HepG2 (cell line): Measurements from ENCODE around the gene TSEN54. TPM values are rescaled to one million over a fixed set of nuclear protein-coding genes. Genes with fewer than 3 reads are reported as not detected.

Experiments
- ATF1 ChIP-seq: IDR thresholded peaks from 2 replicates; pipeline ENCODE4 v1.6.1; 2016; ENCODE audit warnings: mild to moderate bottlenecking, control low read depth
- CBX2 ChIP-seq, 2 experiments: fragments of 200-600 bp in 1 of 2; sonication (generic); formaldehyde crosslinking in 1 of 2; IDR thresholded peaks; 2 replicates each; pipeline versions ENCODE4 v1.7.0 to v1.8.1; 2018 to 2022; ENCODE audit warnings: low read depth in 2 of 2, low read length in 1 of 2, mild to moderate bottlenecking in 1 of 2, missing genetic modification reagents in 1 of 2
- MATR3 ChIP-seq: sonication (generic); formaldehyde crosslinking; IDR thresholded peaks from 2 replicates; pipeline ENCODE4 v1.4.0; 2020; ENCODE audit warnings: missing genetic modification reagents
- NR2C2 ChIP-seq: sonication (generic); formaldehyde crosslinking; IDR thresholded peaks from 2 replicates; pipeline ENCODE4 v1.4.0; 2020; ENCODE audit warnings: missing genetic modification reagents, mild to moderate bottlenecking, moderate library complexity, borderline replicate concordance
- RFXANK ChIP-seq: IDR thresholded peaks from 2 replicates; pipeline ENCODE4 v1.6.1; 2016
- SRY ChIP-seq: sonication (generic); formaldehyde crosslinking; IDR thresholded peaks from 2 replicates; pipeline ENCODE4 v1.8.0; 2022; ENCODE audit warnings: mild to moderate bottlenecking, missing genetic modification reagents
- ZNF224 ChIP-seq: sonication (generic); formaldehyde crosslinking; IDR thresholded peaks from 2 replicates; pipeline ENCODE4 v1.5.0; 2020; ENCODE audit warnings: mild to moderate bottlenecking, missing genetic modification reagents
- ZNF749 ChIP-seq: sonication (generic); formaldehyde crosslinking; IDR thresholded peaks from 2 replicates; pipeline ENCODE4 v1.8.0; 2022; ENCODE audit warnings: mild to moderate bottlenecking, missing genetic modification reagents, moderate library complexity, borderline replicate concordance
- ZNF773 ChIP-seq: sonication (generic); formaldehyde crosslinking; IDR thresholded peaks from 2 replicates; pipeline ENCODE4 v1.4.0; 2020; ENCODE audit warnings: missing genetic modification reagents, borderline replicate concordance
- ZNF780A ChIP-seq: sonication (generic); formaldehyde crosslinking; IDR thresholded peaks from 2 replicates; pipeline ENCODE4 v1.8.0; 2022; ENCODE audit warnings: mild to moderate bottlenecking, missing genetic modification reagents, moderate library complexity
- polyA plus RNA-seq, 8 experiments: library from polyadenylated mRNA; depleted of rRNA in 3 of 8; stranded (reverse) in 7 of 8; unstranded in 1 of 8; fragments of >200 nt; fragmentation: Illumina TruSeq in 4 of 8; extraction: Trizol in 4 of 8; gene quantifications; 2 replicates each; pipeline versions ENCODE4 v1.2.1 to v1.2.3, GENCODE V29; 2011 to 2016; ENCODE audit warnings: low read depth in 4 of 8, missing spikeins in 1 of 8, mixed read lengths in 1 of 8; ENCODE audit not compliant: insufficient read depth in 1 of 8
- total RNA-seq, 5 experiments: library from RNA; depleted of rRNA; stranded (reverse); fragments of >200 nt; fragmentation: Illumina TruSeq; extraction: Trizol; gene quantifications; 2 replicates each; pipeline ENCODE4 v1.2.3, GENCODE V29; 2016; ENCODE audit warnings: low read depth in 1 of 5
- TF ChIP-seq, protein P1 (sequence below): IDR thresholded peaks from 2 replicates; pipeline ENCODE4 v1.6.1; 2016; ENCODE audit warnings: control low read depth
- TF ChIP-seq, protein P2 (sequence below): sonication (generic); formaldehyde crosslinking; IDR thresholded peaks from 2 replicates; pipeline ENCODE4 v1.8.0; 2022; ENCODE audit warnings: low read depth, missing genetic modification reagents
- TF ChIP-seq, protein P3 (sequence below): sonication (generic); formaldehyde crosslinking; conservative IDR thresholded peaks from 2 replicates; pipeline ENCODE4 v1.8.0; 2022; ENCODE audit warnings: low read depth, missing genetic modification reagents
- TF ChIP-seq, protein P4 (sequence below): sonication (generic); formaldehyde crosslinking; IDR thresholded peaks from 2 replicates; pipeline ENCODE4 v1.4.0; 2020; ENCODE audit warnings: mild to moderate bottlenecking, missing genetic modification reagents
- TF ChIP-seq, protein P5 (sequence below): sonication (generic); formaldehyde crosslinking; IDR thresholded peaks from 2 replicates; pipeline ENCODE4 v1.8.0; 2022; ENCODE audit warnings: mild to moderate bottlenecking, missing genetic modification reagents
- TF ChIP-seq, protein P6 (sequence below): sonication (generic); formaldehyde crosslinking; IDR thresholded peaks from 2 replicates; pipeline ENCODE4 v1.5.1; 2020; ENCODE audit warnings: mild to moderate bottlenecking, moderate library complexity, missing genetic modification reagents
- TF ChIP-seq, protein P7 (sequence below): sonication (generic); formaldehyde crosslinking; IDR thresholded peaks from 2 replicates; pipeline ENCODE4 v1.4.0; 2020; ENCODE audit warnings: missing genetic modification reagents, borderline replicate concordance

Gene TSEN54
- total and polyA plus RNA-seq, 2 of the 13 experiments (the other 11 are each of a cell fraction or from before 2014, with no cell fraction given), result 62.9 to 63.3 TPM

DNA sequence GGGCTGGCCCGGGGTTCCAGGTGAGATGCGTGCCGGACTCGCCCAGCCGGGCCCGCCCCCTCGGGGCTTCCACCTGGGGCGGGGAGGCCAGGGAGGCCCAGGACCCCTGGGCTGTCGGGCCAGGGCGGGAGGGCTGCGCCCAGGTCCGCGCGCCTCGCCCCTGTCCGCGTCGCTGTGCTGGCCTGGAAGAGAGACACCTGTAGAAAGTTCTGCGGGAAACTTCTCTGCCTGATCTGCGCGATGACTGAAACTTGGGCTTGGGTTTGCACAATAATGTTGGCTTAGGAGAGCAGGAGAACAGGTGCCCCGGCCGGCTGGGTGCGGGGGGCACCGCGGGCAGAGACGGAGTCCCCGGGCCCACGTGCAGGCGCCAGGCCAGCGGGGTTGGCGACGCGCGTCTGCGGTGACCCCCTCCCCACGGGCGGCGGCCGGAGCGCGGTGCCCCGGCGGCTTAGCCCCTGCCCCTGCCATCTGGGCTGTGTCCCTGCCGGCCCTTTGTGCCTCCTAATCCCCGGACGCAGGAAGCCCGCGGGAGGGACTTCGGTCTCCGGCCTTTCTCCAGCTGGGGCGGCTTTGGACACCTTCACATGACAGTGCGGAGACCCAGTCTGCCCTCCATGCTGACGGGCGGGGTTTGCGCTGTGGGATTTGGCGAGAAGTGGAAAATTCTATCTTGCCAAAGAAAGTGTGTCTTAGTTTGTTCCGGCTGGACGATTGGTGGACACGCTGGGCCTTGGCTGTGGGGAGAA is 9.7 kb downstream of the TSEN54 start (continued):
- TF ChIP-seq, protein P1, sequence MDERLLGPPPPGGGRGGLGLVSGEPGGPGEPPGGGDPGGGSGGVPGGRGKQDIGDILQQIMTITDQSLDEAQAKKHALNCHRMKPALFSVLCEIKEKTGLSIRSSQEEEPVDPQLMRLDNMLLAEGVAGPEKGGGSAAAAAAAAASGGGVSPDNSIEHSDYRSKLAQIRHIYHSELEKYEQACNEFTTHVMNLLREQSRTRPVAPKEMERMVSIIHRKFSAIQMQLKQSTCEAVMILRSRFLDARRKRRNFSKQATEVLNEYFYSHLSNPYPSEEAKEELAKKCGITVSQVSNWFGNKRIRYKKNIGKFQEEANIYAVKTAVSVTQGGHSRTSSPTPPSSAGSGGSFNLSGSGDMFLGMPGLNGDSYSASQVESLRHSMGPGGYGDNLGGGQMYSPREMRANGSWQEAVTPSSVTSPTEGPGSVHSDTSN (CRISPR knock-in tag), result no peak
- TF ChIP-seq CBX2 (IDR thresholded peaks at IDR 0.05; ENCODE audit: low read depth, low read length) (no peak), CBX2 (CRISPR knock-in tag; IDR thresholded peaks at IDR 0.05; ENCODE audit: low read depth) (0 out of 2 replicates have a peak, but pooled peaks have one; percentile 52), SRY (CRISPR knock-in tag) (0 out of 2 replicates have a peak, but pooled peaks have one; percentile 9), ZNF749 (peak; percentile 82; the same call in 1 of the 2 replicates), RFXANK (CRISPR knock-in tag) (no peak), ZNF780A (CRISPR knock-in tag) (no peak), ZNF773 (CRISPR knock-in tag) (0 out of 2 replicates have a peak, but pooled peaks have one; percentile 85), NR2C2 (0 out of 2 replicates have a peak, but pooled peaks have one; percentile 13), ATF1 (no peak), ZNF224 (CRISPR knock-in tag) (peak; percentile 78; the same call in 1 of the 2 replicates), MATR3 (CRISPR knock-in tag) (no peak)
- TF ChIP-seq, protein P2, sequence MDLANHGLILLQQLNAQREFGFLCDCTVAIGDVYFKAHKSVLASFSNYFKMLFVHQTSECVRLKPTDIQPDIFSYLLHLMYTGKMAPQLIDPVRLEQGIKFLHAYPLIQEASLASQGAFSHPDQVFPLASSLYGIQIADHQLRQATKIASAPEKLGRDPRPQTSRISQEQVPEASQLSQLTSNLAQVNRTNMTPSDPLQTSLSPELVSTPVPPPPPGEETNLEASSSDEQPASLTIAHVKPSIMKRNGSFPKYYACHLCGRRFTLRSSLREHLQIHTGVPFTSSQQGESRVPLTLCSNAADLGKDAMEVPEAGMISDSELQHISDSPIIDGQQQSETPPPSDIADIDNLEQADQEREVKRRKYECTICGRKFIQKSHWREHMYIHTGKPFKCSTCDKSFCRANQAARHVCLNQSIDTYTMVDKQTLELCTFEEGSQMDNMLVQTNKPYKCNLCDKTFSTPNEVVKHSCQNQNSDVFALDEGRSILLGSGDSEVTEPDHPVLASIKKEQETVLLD (CRISPR knock-in tag), result no peak
- TF ChIP-seq, protein P3, sequence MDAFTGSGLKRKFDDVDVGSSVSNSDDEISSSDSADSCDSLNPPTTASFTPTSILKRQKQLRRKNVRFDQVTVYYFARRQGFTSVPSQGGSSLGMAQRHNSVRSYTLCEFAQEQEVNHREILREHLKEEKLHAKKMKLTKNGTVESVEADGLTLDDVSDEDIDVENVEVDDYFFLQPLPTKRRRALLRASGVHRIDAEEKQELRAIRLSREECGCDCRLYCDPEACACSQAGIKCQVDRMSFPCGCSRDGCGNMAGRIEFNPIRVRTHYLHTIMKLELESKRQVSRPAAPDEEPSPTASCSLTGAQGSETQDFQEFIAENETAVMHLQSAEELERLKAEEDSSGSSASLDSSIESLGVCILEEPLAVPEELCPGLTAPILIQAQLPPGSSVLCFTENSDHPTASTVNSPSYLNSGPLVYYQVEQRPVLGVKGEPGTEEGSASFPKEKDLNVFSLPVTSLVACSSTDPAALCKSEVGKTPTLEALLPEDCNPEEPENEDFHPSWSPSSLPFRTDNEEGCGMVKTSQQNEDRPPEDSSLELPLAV (CRISPR knock-in tag), result no peak
- TF ChIP-seq, protein P4, sequence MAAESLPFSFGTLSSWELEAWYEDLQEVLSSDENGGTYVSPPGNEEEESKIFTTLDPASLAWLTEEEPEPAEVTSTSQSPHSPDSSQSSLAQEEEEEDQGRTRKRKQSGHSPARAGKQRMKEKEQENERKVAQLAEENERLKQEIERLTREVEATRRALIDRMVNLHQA (CRISPR knock-in tag), result no peak
- TF ChIP-seq, protein P5, sequence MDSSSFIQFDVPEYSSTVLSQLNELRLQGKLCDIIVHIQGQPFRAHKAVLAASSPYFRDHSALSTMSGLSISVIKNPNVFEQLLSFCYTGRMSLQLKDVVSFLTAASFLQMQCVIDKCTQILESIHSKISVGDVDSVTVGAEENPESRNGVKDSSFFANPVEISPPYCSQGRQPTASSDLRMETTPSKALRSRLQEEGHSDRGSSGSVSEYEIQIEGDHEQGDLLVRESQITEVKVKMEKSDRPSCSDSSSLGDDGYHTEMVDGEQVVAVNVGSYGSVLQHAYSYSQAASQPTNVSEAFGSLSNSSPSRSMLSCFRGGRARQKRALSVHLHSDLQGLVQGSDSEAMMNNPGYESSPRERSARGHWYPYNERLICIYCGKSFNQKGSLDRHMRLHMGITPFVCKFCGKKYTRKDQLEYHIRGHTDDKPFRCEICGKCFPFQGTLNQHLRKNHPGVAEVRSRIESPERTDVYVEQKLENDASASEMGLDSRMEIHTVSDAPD (CRISPR knock-in tag), result no peak
- TF ChIP-seq, protein P6, sequence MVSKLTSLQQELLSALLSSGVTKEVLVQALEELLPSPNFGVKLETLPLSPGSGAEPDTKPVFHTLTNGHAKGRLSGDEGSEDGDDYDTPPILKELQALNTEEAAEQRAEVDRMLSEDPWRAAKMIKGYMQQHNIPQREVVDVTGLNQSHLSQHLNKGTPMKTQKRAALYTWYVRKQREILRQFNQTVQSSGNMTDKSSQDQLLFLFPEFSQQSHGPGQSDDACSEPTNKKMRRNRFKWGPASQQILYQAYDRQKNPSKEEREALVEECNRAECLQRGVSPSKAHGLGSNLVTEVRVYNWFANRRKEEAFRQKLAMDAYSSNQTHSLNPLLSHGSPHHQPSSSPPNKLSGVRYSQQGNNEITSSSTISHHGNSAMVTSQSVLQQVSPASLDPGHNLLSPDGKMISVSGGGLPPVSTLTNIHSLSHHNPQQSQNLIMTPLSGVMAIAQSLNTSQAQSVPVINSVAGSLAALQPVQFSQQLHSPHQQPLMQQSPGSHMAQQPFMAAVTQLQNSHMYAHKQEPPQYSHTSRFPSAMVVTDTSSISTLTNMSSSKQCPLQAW (CRISPR knock-in tag), result peak; percentile 83
- TF ChIP-seq, protein P7, sequence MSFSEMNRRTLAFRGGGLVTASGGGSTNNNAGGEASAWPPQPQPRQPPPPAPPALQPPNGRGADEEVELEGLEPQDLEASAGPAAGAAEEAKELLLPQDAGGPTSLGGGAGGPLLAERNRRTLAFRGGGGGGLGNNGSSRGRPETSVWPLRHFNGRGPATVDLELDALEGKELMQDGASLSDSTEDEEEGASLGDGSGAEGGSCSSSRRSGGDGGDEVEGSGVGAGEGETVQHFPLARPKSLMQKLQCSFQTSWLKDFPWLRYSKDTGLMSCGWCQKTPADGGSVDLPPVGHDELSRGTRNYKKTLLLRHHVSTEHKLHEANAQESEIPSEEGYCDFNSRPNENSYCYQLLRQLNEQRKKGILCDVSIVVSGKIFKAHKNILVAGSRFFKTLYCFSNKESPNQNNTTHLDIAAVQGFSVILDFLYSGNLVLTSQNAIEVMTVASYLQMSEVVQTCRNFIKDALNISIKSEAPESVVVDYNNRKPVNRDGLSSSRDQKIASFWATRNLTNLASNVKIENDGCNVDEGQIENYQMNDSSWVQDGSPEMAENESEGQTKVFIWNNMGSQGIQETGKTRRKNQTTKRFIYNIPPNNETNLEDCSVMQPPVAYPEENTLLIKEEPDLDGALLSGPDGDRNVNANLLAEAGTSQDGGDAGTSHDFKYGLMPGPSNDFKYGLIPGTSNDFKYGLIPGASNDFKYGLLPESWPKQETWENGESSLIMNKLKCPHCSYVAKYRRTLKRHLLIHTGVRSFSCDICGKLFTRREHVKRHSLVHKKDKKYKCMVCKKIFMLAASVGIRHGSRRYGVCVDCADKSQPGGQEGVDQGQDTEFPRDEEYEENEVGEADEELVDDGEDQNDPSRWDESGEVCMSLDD, result peak; percentile 46; the same call in 1 of the 2 replicates
